ENCODE measurements around the gene NXT1.
"Not testable (repeated sequence)": the region's sequence is repeated elsewhere in the genome, so short reads cannot be mapped to it uniquely, and the experiment has no call there.

The NXT1 gene

GRCh38 chr20:23346002-23346401 is 4.6 kb upstream of the NXT1 start:
- no peak for DNase-seq (ENCODE audit: low read depth)
- TF ChIP-seq CTCF (IDR thresholded peaks at IDR 0.05; ENCODE audit: control insufficient read depth, extremely low read depth, insufficient read depth): no peak
- H3K4me3 ChIP-seq (ENCODE audit: low read depth, low read length): no peak overlapping the region

- DNase-seq (ENCODE audit: low read depth): no peak
Measured at GRCh38 chr20:23347791-23348190, 2.8 kb upstream of the NXT1 start.

GRCh38 chr20:23348510-23348909 is 2.1 kb upstream of the NXT1 start:
- DNase-seq (ENCODE audit: low read depth); H3K4me3 ChIP-seq (ENCODE audit: low read depth, low read length): not testable (repeated sequence)

More at GRCh38 chr20:23347791-23348190, 2.8 kb upstream of the NXT1 start:
- TF ChIP-seq CTCF (IDR thresholded peaks at IDR 0.05; ENCODE audit: control insufficient read depth, extremely low read depth, insufficient read depth): no peak
- H3K4me3 ChIP-seq (ENCODE audit: low read depth, low read length): no peak overlapping the region

GRCh38 chr20:23349338-23350195 is 1.0 kb upstream of the NXT1 start:
- peak; percentile 52 for TF ChIP-seq CTCF (IDR thresholded peaks at IDR 0.05; ENCODE audit: control insufficient read depth, extremely low read depth, insufficient read depth)
- H3K4me3 ChIP-seq (ENCODE audit: low read depth, low read length): peak overlapping the region; percentile 98
- DNase-seq (ENCODE audit: low read depth): peak; percentile 26

- H3K4me3 ChIP-seq (ENCODE audit: low read depth, low read length): peak overlapping the region; percentile 98
- DNase-seq (ENCODE audit: low read depth): no peak
- TF ChIP-seq CTCF (IDR thresholded peaks at IDR 0.05; ENCODE audit: control insufficient read depth, extremely low read depth, insufficient read depth): no peak
Measured at GRCh38 chr20:23350904-23351838, 580 bp downstream of the NXT1 start.

GRCh38 chr20:23356203-23356602 is 5.6 kb downstream of the NXT1 start:
- no peak for TF ChIP-seq CTCF (IDR thresholded peaks at IDR 0.05; ENCODE audit: control insufficient read depth, extremely low read depth, insufficient read depth)
- H3K4me3 ChIP-seq (ENCODE audit: low read depth, low read length): no peak overlapping the region
- DNase-seq (ENCODE audit: low read depth): no peak

Data from LNCaP clone FGC (cell line).